ENCODE results near the gene UQCR10.
A peak's percentile ranks its signal among the peaks of the same experiment; 100 is the strongest.

The UQCR10 gene

DNA sequence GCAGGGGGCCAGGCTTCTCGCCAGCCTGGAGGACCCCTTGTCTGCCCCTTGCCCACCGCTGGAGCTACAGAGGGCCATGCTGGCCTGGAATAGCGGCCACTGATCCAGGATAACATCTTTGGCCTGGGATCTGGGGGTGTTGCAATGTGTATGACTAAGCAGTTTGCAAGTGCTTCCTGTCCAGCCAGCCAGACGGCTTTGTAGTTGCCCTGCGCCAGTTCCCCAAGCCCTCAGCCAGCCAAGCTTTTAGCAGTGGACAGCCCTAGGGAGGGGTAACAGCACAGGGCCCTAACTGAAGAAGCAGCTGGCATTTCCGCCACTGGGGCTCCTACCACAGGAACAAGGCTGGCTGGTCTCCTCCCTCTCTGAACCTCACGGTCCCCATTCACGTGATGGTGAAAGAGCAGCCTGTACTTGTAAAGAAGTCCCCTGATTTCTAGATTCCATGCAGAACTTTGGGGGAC lies 32.1 kb downstream of the UQCR10 start:
- DNase-seq = no peak

DNA sequence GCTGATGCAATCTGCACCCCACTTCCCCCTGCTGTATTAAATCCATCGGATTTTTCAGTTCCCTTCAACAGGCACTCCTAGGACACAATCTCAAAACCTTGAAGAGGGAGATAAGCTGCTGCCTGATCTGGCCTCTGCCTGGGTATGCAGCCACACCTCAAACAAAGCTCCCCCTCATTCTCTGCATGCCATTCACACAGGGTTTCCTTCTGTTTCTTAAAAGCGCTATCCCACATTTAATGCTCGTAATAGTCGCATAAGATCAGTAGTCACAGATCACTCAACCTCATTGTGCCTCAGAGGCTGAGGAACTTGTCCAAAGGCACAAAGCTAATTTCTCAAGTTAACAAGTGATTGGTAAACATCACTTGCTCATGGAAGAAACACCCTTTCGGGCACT lies 34.0 kb downstream of the UQCR10 start:
- no peak for DNase-seq

DNA sequence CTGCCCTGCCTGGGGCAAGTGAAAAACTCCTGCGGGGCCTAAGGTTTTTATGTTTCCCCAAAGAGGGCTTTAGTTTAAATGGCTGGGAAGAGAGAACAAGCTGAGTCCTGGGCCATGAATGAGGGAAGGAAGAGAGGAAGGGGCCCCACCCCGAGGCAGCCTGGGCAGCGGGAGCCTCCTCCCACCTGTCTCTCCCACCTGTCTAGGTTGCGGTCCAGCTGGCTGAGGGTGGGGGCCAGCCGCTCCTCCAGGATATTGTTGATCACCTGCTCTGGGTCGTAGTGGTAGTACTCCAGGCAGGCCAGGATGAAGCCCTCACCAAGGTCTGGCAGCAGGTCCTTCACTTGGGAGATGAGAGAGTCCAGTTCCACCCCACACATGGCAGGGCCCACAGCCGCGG lies 34.6 kb downstream of the UQCR10 start:
- no peak for DNase-seq

DNA sequence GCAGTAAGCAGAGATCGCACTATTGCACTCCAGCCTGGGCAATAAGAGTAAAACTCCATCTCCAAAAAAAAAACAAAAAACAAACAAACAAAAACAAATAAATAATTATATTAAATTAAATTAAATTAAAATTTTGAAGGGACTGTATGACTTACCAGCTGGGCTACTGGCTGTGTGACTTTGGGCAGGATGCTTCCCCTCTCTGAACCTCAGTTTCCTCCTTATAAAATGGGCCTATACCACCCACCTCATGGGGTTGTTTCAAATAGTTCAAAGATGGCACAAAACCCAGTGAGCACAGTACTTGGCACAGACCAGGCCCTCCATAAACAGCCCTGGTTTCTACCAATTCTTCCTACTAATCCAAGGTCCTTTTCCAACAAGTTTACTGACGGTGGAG lies 36.0 kb downstream of the UQCR10 start:
- no peak for DNase-seq

DNA sequence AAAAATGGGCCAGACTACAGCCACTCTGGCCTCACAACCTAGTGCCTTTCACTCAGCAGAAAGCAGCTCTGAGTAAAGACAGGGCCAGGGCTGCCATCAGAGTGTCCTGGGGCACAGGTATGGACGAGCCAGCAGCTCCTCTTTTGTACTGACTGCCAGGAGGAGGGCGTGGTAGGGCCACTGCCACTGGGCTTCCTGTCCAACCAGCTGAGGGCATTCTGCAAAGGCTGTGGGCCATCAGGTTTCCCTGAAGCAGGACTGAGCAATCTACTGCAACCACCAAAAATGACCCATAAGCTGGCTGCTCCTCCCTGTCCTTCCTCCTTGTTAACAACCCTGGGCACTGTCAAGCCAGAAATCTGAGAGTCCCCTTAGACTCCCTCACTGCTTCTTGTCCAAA lies 37.8 kb downstream of the UQCR10 start:
- DNase-seq = no peak

DNA sequence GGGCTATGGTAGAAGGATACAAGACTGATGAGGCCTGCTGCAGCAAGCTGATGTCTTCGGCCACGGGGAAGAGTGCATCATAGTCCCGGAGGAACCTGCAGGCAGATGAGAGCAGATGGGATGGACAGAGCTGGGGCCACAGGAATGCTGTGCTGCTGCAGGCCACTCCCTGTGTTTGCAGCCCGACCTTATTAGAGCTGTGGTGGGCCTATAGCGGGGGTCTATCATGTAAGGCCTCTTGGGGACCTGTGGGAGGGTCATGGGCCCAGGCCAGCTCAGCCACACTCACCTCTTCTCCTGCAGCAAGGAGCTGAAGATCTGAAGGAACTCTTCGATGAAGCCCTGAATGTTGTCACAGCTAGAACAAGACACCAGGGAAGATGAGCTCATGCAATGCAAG lies 39.0 kb downstream of the UQCR10 start:
- DNase-seq = no peak

DNA sequence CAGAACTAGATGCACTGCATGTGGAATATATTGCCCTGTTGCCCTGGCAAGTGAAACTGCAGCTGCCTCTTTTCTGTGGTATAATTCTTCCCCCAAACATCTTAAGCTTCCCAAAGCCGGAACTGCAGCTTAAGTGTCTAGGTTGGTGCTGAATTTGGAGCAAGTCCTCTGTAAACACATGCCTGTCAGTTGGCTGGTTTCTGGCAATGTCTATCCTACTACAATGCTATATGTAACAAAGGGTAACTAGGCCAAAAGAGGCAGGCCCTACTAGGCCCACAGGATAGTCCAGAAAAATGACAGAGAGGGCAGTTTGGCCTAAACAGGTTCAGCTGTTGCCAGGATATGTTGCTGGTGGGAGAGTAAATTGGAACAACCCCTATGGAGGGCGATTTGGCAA lies 43.0 kb downstream of the UQCR10 start:
- DNase-seq = no peak

DNA sequence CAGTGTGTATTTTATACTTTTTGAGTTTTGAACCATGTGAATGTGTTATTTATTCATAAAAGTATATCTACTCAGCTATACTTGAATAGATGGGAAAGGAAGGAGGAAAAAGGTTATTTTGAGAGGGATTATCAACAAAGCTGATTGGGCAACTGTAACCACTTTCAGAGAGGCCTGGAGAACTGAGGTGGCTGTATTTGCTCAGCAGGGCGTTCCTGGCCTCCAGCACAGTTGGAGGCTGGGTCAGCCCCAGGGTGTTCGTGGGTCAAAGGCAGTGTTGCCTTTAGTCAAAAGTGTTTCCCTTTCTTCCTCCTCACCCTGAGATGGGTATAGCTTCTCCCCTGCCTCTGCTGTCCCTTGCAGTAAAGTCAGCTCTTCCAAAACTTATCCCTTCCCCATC lies 44.2 kb downstream of the UQCR10 start:
- no peak for DNase-seq

DNA sequence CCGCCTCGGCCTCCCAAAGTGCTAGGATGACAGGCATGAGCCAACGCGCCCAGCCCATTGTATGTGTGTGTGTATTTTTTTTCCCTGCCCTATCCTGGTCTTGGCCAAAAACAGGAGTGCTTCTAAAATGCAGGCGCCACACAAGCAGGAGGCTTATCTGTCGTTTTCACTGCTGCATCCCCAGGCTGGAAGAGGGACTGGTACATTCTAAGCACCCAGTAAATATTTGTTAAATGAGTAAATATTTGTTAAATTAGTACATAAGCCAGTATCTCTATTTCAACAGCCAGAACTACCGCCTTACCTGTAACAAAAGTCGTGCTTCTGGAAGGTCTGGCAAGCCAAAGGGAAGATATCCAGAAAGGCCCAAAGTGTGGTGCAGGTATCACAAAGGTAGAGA lies 46.0 kb downstream of the UQCR10 start:
- no peak for DNase-seq

DNA sequence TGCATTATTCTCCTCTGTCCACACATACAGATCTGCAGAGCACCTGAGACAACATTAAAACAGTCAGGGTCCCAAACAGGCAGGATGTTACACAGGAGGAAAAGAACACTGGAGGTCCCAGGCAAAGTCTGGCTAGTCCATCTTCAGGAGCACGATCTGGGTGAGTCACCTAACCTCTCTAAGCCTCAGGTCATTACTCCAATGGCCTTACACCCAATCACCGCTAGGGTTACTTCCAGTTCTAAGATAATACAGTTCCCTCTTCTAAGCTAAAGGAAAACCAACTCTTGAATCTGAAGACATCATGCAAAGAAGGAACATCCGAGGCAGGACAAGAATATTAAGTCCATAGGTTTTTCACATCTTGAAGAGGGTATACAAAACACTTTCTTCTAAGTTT lies 46.4 kb downstream of the UQCR10 start:
- peak; percentile 27 for DNase-seq

DNA sequence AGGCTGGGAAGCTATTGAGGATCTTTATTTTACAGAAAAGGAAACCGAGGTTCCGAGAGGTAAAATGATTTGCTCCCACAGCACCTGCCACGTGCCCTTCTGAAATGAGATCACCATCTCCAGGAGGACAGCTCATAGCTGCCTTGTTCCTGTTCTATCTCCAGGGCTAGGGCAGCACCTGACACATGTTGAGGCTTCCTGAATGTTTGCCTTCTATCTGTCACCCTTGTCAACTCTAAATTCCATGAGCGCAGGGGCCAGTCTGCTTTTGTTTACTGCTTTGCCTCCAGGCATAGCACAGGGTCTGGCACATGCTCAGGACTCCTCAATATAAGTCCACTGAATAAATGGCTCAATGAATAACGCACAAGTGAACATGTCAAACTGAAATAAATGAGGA lies 46.8 kb downstream of the UQCR10 start:
- DNase-seq = no peak

DNA sequence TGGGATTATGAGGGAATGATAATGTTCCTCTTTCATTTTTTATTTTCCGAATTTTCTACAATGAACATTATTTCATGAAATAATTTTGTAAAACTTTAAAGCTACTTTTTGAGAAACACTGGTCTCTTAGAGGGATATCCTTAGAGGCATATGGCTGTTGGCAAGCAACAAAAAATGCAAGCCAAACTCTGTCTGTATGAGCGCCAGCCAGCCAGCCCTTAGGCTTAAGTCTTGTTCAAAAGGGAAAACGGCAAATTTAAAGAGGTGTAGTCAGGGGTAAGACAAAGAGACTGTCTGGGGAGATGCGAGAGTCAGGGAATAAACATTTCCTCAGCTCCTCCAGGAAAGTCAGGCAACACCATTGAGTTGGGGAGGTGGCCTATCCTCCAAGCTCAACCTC lies 48.4 kb downstream of the UQCR10 start:
- no peak for DNase-seq

DNA sequence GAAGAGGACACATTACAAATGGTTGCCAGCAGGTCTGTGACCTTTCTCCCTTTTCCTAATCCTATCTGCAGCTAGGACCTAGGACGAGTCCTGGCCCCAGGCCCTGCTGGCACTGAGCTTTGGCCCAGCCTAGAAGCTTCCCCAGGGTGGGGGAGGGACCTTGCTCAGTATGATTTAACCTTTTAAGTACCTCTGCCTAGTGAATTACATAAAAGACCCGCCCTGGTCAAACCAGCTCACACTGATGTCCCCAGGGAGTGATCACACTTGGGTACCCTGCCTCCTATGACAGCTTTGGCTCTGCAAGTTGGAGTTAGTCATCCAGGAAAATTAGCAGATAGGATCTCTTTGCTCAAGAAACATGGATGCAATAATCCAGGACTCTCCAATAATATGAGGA lies 49.0 kb downstream of the UQCR10 start:
- DNase-seq = no peak

DNA sequence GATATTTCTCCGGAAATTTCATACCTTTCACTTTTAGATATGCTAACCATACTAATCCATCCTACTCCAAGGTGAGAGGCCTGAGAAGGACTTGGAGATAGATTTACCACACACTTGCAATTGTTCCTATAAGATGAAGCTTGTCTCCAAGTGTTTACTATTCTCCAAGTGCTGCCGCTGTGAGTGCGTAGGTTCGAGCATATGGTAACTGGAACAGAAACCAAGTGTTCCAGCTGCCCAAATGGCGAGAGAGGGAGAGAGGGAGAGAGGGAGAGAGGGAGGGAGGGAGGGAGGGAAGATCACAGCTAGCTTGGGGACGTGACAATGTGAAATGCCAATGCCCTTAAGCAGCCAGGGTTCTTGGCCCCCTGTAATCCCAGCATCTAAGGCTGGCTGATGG lies 49.4 kb downstream of the UQCR10 start:
- no peak for DNase-seq

DNA sequence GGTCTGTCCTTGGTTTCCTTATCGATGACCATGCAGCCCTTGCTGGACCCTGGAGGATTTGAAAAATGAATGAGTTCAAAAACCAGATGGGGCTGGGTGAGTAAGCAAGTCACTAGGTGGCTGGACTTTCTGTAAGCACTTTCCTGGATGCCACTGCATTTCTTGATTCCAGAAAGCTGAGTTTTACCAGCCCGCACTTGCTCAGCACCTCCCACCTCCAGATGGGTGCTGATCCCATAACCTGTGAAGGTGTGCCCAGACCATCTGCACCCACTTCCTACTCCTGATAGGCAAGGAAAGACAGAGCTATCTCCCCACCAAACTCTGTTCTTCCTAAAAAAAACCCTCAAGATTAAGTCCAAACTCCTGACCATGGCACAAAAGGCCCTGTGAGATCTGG lies 49.8 kb downstream of the UQCR10 start:
- DNase-seq = no peak

DNA sequence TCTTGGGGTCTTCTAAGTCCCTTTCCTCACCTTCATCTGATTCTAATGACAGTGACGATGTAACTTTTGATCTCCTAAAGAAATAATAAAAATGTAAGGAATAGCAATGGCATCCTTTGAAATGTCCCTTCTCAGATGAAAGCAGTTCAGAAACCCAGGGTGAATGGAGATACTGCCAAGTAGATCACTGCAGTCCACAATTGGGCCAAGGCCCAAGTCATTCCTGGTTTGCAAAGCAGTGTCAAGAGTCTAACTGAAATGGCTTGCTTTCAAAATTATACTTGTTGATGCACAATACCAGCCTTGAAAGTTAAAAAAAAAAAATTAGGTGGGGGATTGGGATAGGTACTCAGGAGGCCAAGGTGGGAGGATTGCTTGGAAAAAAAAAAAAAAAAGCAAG lies 50.6 kb downstream of the UQCR10 start:
- no peak for DNase-seq

DNA sequence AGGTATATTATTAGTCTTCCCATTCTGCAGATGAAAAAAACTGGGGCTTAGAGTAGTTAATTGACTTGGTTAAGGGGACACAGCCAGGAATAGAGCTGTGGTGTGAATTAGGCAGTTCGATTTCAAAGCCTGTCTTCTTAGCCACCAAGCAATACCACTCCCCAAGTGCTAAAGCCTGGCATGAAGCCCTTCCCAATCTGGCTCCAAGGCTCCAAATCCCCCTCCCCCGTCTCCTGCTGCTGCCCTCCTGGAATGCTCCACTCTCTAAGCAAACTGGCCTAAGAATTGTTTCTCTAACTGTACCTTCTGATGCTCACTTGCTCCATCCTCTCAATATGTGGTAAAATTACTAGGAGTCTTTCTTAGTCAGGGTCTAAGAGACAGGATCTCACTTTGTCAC lies 52.3 kb downstream of the UQCR10 start:
- DNase-seq = no peak
